IMR-90 (cell line): ENCODE results near the gene CHM. TPM values are rescaled to one million over a fixed set of nuclear protein-coding genes. Genes with fewer than 3 reads are reported as not detected.

Experiments
- microRNA-seq, 2 experiments: library from miRNA; stranded (forward) in 1 of 2; unstranded in 1 of 2; fragments of 10-50 nt in 1 of 2; fragments of <30 nt in 1 of 2; gene quantifications in 1 of 2; microRNA quantifications in 1 of 2; one replicate each; pipeline versions ENCODE3 to v1.1.0; 2013 to 2020; ENCODE audit not compliant: insufficient read depth in 1 of 2, insufficient read length in 1 of 2, unreplicated experiment in 1 of 2
- polyA plus RNA-seq, 3 experiments: library from polyadenylated mRNA; depleted of rRNA; stranded (reverse); fragments of >200 nt; gene quantifications; 2 replicates each; pipeline ENCODE4 v1.2.3, GENCODE V29; 2012; ENCODE audit warnings: low replicate concordance in 1 of 3
- small RNA-seq, 5 experiments: library from RNA; depleted of rRNA; stranded (forward); fragments of <200 nt; gene quantifications; one replicate each; pipeline ENCODE3, GENCODE V24; 2012
- total RNA-seq: library from RNA; depleted of rRNA; stranded (reverse); fragments of >200 nt; gene quantifications from 2 replicates; pipeline ENCODE4 v1.2.3, GENCODE V29; 2012; rRNA removed

The CHM gene
- total and polyA plus RNA-seq, 2 of the 4 experiments (the other 2 are of a cell fraction), result 11.9 to 21.7 TPM

Small RNAs within 50 kb of the gene (microRNA-seq; reads per million reads assigned to microRNA genes)
- gene AL022401.1 (ENCODE audit: insufficient read depth, insufficient read length) (not detected), gene MIR1321 (ENCODE audit: unreplicated experiment) (not detected), gene MIR361 (ENCODE audit: insufficient read depth in 1 of 2, insufficient read length in 1 of 2, unreplicated experiment in 1 of 2) (1,538 to 3,402 reads per million in 2 experiments), gene NDUFA5P7 (ENCODE audit: insufficient read depth, insufficient read length) (not detected), gene RF00019 (ENCODE audit: insufficient read depth, insufficient read length) (not detected)

Small RNAs within 50 kb of the gene (small RNA-seq; reads per million reads assigned to genes)
- gene AL022401.1, result 0 reads per million in 5 experiments
- gene MIR361, result 278 to 21,729 (median 9,683) reads per million in 5 experiments
- gene NDUFA5P7, result 0 reads per million in 5 experiments
- gene RF00019, result 0 reads per million in 5 experiments

Other genes with a start within 250 kb of the CHM start
- gene DACH2, start 100.9 kb upstream of the CHM start, total RNA-seq, result 3.8 and 4.4 TPM in 2 replicates
- 2.2 and 2.8 TPM in 2 replicates for gene DACH2, start 100.9 kb upstream of the CHM start, polyA plus RNA-seq (2012; rRNA removed)